ENCODE measurements around the gene GLCE. TPM values are rescaled to one million over a fixed set of nuclear protein-coding genes. Genes with fewer than 3 reads are reported as not detected.
A peak's percentile ranks its signal among the peaks of the same experiment; 100 is the strongest.

Gene GLCE
- total RNA-seq, 4 donors from 2014 or later = 4.8 to 6.6 (median 5.6) TPM

- no peak overlapping the region for H3K27ac ChIP-seq
- no peak for DNase-seq
- ATAC-seq = no peak
- H3K4me3 ChIP-seq = no peak overlapping the region
- TF ChIP-seq CTCF (IDR thresholded peaks at IDR 0.05 in 4 of 5, conservative IDR thresholded peaks at IDR 0.05 in 1 of 5) = no peak
- TF ChIP-seq POLR2A (IDR thresholded peaks at IDR 0.05) = no peak
- no peaks in the 10 kb centered on the region for H3K36me3 ChIP-seq
- H3K4me1 ChIP-seq = no peaks in the 10 kb centered on the region
- in situ Hi-C loops (cut with MboI; ENCODE audit: low sequenced_read_pairs in 4 of 4) = no loop called here
- no peaks in the 10 kb centered on the region for H3K9me3 ChIP-seq
- intact Hi-C loops (cut with DNase I; ENCODE audit: low total_unique reads) = no loop called here
- H3K27me3 ChIP-seq = no peaks in the 10 kb centered on the region
Measured at GRCh38 chr15:69236505-69236904, 76.1 kb downstream of the GLCE start.

- in situ Hi-C loops (cut with MboI; ENCODE audit: low sequenced_read_pairs in 4 of 4) = no loop called here
- Histone ChIP-seq H3K36me3 (no peaks in the 10 kb centered on the region), H3K4me3 (no peak overlapping the region), H3K4me1 (no peaks in the 10 kb centered on the region), H3K27ac (no peak overlapping the region), H3K27me3 (no peaks in the 10 kb centered on the region), H3K9me3 (no peaks in the 10 kb centered on the region)
- no peak for DNase-seq
- no peak for ATAC-seq
- TF ChIP-seq CTCF (IDR thresholded peaks at IDR 0.05 in 4 of 5, conservative IDR thresholded peaks at IDR 0.05 in 1 of 5) (no peak), POLR2A (IDR thresholded peaks at IDR 0.05) (no peak)
- intact Hi-C loops (cut with DNase I; ENCODE audit: low total_unique reads) = no loop called here
Measured at GRCh38 chr15:69237718-69238117, 77.3 kb downstream of the GLCE start.

- H3K27ac ChIP-seq = no peak overlapping the region
- no peak overlapping the region for H3K4me3 ChIP-seq
- no peak for TF ChIP-seq CTCF (IDR thresholded peaks at IDR 0.05 in 4 of 5, conservative IDR thresholded peaks at IDR 0.05 in 1 of 5)
- no peaks in the 10 kb centered on the region for H3K36me3 ChIP-seq
- no peaks in the 10 kb centered on the region for H3K27me3 ChIP-seq
- no peaks in the 10 kb centered on the region for H3K9me3 ChIP-seq
- no peak for ATAC-seq
- in situ Hi-C loops (cut with MboI; ENCODE audit: low sequenced_read_pairs in 4 of 4) = no loop called here
- no peak for DNase-seq
- H3K4me1 ChIP-seq = no peaks in the 10 kb centered on the region
- intact Hi-C loops (cut with DNase I; ENCODE audit: low total_unique reads) = no loop called here
Measured at GRCh38 chr15:69244798-69245197, 84.4 kb downstream of the GLCE start.

- in situ Hi-C loops (cut with MboI; ENCODE audit: low sequenced_read_pairs in 4 of 4) (loop anchor here in 2 of 4 donors (25.0 kb wide), 1 partner anchor 191 kb away; no protein-coding TSS in a partner anchor), intact Hi-C loops (cut with DNase I; ENCODE audit: low total_unique reads) (no loop called here)
- H3K9me3 ChIP-seq = no peaks in the 10 kb centered on the region
- H3K4me3 ChIP-seq = no peak overlapping the region
- DNase-seq = no peak
- H3K27me3 ChIP-seq = no peaks in the 10 kb centered on the region
- H3K27ac ChIP-seq = no peak overlapping the region
- H3K36me3 ChIP-seq = no peaks in the 10 kb centered on the region
- ATAC-seq = no peak
- no peaks in the 10 kb centered on the region for H3K4me1 ChIP-seq
- TF ChIP-seq CTCF (IDR thresholded peaks at IDR 0.05 in 4 of 5, conservative IDR thresholded peaks at IDR 0.05 in 1 of 5) = no peak
- no peak for TF ChIP-seq POLR2A (IDR thresholded peaks at IDR 0.05)
Measured at GRCh38 chr15:69253156-69253555, 92.7 kb downstream of the GLCE start.

- no peak overlapping the region for H3K4me3 ChIP-seq
- no peaks in the 10 kb centered on the region for H3K27me3 ChIP-seq
- no peak for ATAC-seq
- in situ Hi-C loops (cut with MboI; ENCODE audit: low sequenced_read_pairs in 4 of 4) (loop anchor here (5.0 to 25.0 kb wide), 2 partner anchors 203 kb away; no protein-coding TSS in a partner anchor), intact Hi-C loops (cut with DNase I; ENCODE audit: low total_unique reads) (loop anchor here (1.0 to 2.0 kb wide), 2 partner anchors 105 to 206 kb away; partner anchors contain the start of gene GLCE)
- no peak for TF ChIP-seq POLR2A (IDR thresholded peaks at IDR 0.05)
- peak; percentile 24 to 57 (median 36) for TF ChIP-seq CTCF (IDR thresholded peaks at IDR 0.05 in 4 of 5, conservative IDR thresholded peaks at IDR 0.05 in 1 of 5)
- H3K4me1 ChIP-seq = no peaks in the 10 kb centered on the region
- H3K9me3 ChIP-seq = no peaks in the 10 kb centered on the region
- no peak overlapping the region for H3K27ac ChIP-seq
- DNase-seq = no peak
- H3K36me3 ChIP-seq = no peaks in the 10 kb centered on the region
Measured at GRCh38 chr15:69265347-69265955, 105.0 kb downstream of the GLCE start.
